Stimulated activated CD8-positive, alpha-beta memory T cell treated with anti-CD3 and anti-CD28 coated beads, Interleukin-7, amount 100 ng/mL, for 1 hour (primary cell): ENCODE measurements around the gene DOCK4.

Experiments
- DNase-seq, 2 donors: peaks; one replicate each; pipeline ENCODE4 v3.0.0-alpha.2; 2020; ENCODE audit warnings: low read depth in 2 of 2

DOCK4 gene

GRCh38 chr7:112161253-112162141 lies 44.7 kb downstream of the DOCK4 start:
- DNase-seq, result no peak

- DNase-seq, result no peak
These were observed 45.4 kb downstream of the DOCK4 start for GRCh38 chr7:112160771-112161150.

- no peak for DNase-seq
These were observed 45.9 kb downstream of the DOCK4 start for GRCh38 chr7:112160130-112160770.

- no peak for DNase-seq
These were observed 46.8 kb downstream of the DOCK4 start for GRCh38 chr7:112159351-112159750.

- no peak for DNase-seq
These were observed 49.1 kb downstream of the DOCK4 start for GRCh38 chr7:112157072-112157471.

GRCh38 chr7:112156412-112156811 lies 49.8 kb downstream of the DOCK4 start:
- DNase-seq, result no peak

GRCh38 chr7:112154690-112155089 lies 51.5 kb downstream of the DOCK4 start:
- no peak for DNase-seq

- no peak for DNase-seq
These were observed 54.0 kb downstream of the DOCK4 start for GRCh38 chr7:112152186-112152585.

- DNase-seq, result no peak
These were observed 55.2 kb downstream of the DOCK4 start for GRCh38 chr7:112150823-112151641.

- DNase-seq, result no peak
These were observed 56.5 kb downstream of the DOCK4 start for GRCh38 chr7:112149734-112150133.

- DNase-seq, result no peak
These were observed 58.3 kb downstream of the DOCK4 start for GRCh38 chr7:112147793-112148361.

- no peak for DNase-seq
These were observed 61.0 kb downstream of the DOCK4 start for GRCh38 chr7:112145206-112145605.

GRCh38 chr7:112144284-112145059 lies 61.7 kb downstream of the DOCK4 start:
- no peak for DNase-seq

- DNase-seq, result no peak
These were observed 62.6 kb downstream of the DOCK4 start for GRCh38 chr7:112143582-112143981.

- DNase-seq, result no peak
These were observed 63.1 kb downstream of the DOCK4 start for GRCh38 chr7:112143136-112143535.

GRCh38 chr7:112140600-112140999 lies 65.6 kb downstream of the DOCK4 start:
- no peak for DNase-seq

GRCh38 chr7:112138938-112139337 lies 67.3 kb downstream of the DOCK4 start:
- no peak for DNase-seq

GRCh38 chr7:112138325-112138852 lies 67.8 kb downstream of the DOCK4 start:
- no peak for DNase-seq

GRCh38 chr7:112137141-112138101 lies 68.8 kb downstream of the DOCK4 start:
- DNase-seq, result no peak
